H9 (cell line): ENCODE data around the gene TSPOAP1. TPM values are rescaled to one million over a fixed set of nuclear protein-coding genes. Genes with fewer than 3 reads are reported as not detected.

ENCODE experiments used
- DNase-seq: peaks from one replicate; pipeline ENCODE4 v3.0.0-alpha.2; 2017
- H2AFZ ChIP-seq: one replicate; pipeline ENCODE4 v1.6.1; 2013; ENCODE audit warnings: mild to moderate bottlenecking, low read length, control low read depth, moderate library complexity
- H2AK5ac ChIP-seq: 2 replicates; pipeline ENCODE4 v1.6.1; 2013; ENCODE audit warnings: low read length, control low read depth, mixed read lengths; ENCODE audit not compliant: insufficient read length
- H2BK120ac ChIP-seq: one replicate; pipeline ENCODE4 v1.6.1; 2013; ENCODE audit warnings: low read depth, mild to moderate bottlenecking, low read length, control low read depth, inconsistent platforms; ENCODE audit not compliant: poor library complexity, severe bottlenecking
- H2BK12ac ChIP-seq: 2 replicates; pipeline ENCODE4 v1.6.1; 2013; ENCODE audit warnings: low read length, control low read depth, mixed read lengths, low read depth; ENCODE audit not compliant: insufficient read length
- H2BK15ac ChIP-seq: 2 replicates; pipeline ENCODE4 v1.6.1; 2013; ENCODE audit warnings: low read depth, low read length, control low read depth
- H2BK20ac ChIP-seq: one replicate; pipeline ENCODE4 v1.6.1; 2013; ENCODE audit warnings: low read depth, mild to moderate bottlenecking, low read length, control low read depth, inconsistent platforms; ENCODE audit not compliant: poor library complexity, severe bottlenecking
- H2BK5ac ChIP-seq: 2 replicates; pipeline ENCODE4 v1.6.1; 2013; ENCODE audit warnings: low read length, control low read depth, mixed read lengths; ENCODE audit not compliant: insufficient read length
- H3K14ac ChIP-seq: 2 replicates; pipeline ENCODE4 v1.6.1; 2013; ENCODE audit warnings: low read length, control low read depth; ENCODE audit not compliant: insufficient read depth
- H3K18ac ChIP-seq: 2 replicates; pipeline ENCODE4 v1.6.1; 2013; ENCODE audit warnings: low read depth, mild to moderate bottlenecking, mixed read lengths, low read length, control low read depth; ENCODE audit not compliant: insufficient read length
- H3K23ac ChIP-seq: 2 replicates; pipeline ENCODE4 v1.6.1; 2013; ENCODE audit warnings: low read length, control low read depth, mixed read lengths, low read depth; ENCODE audit not compliant: insufficient read length
- H3K23me2 ChIP-seq: 2 replicates; pipeline ENCODE4 v1.6.1; 2013; ENCODE audit warnings: low read depth, mild to moderate bottlenecking, mixed read lengths, low read length, control low read depth; ENCODE audit not compliant: insufficient read length, poor library complexity, severe bottlenecking
- H3K27ac ChIP-seq: 2 replicates; pipeline ENCODE4 v1.5.1; 2013; ENCODE audit warnings: low read length, control low read depth, mixed read lengths, low read depth; ENCODE audit not compliant: insufficient read length
- H3K27me3 ChIP-seq: 2 replicates; pipeline ENCODE4 v1.6.1; 2013; ENCODE audit warnings: low read length, control low read depth, inconsistent platforms; ENCODE audit not compliant: insufficient read depth
- H3K4ac ChIP-seq: 2 replicates; pipeline ENCODE4 v1.6.1; 2013; ENCODE audit warnings: low read depth, mild to moderate bottlenecking, control low read depth, inconsistent platforms, low read length, moderate library complexity
- H3K4me1 ChIP-seq: 2 replicates; pipeline ENCODE4 v1.6.1; 2013; ENCODE audit warnings: low read length, control low read depth, inconsistent platforms; ENCODE audit not compliant: insufficient read depth
- H3K4me2 ChIP-seq: 2 replicates; pipeline ENCODE4 v1.6.1; 2013; ENCODE audit warnings: low read length, control low read depth, mixed read lengths; ENCODE audit not compliant: insufficient read length, insufficient read depth
- H3K56ac ChIP-seq: 2 replicates; pipeline ENCODE4 v1.6.1; 2013; ENCODE audit warnings: low read depth, mild to moderate bottlenecking, mixed read lengths, low read length, control low read depth; ENCODE audit not compliant: insufficient read length
- H3K79me1 ChIP-seq: 2 replicates; pipeline ENCODE4 v1.6.1; 2013; ENCODE audit warnings: low read depth, mild to moderate bottlenecking, moderate library complexity, low read length, control low read depth, inconsistent platforms; ENCODE audit not compliant: insufficient read depth, poor library complexity, severe bottlenecking
- H3K79me2 ChIP-seq: 2 replicates; pipeline ENCODE4 v1.6.1; 2013; ENCODE audit warnings: low read length, control low read depth, inconsistent platforms; ENCODE audit not compliant: insufficient read depth
- H3K9ac ChIP-seq: 2 replicates; pipeline ENCODE4 v1.6.1; 2013; ENCODE audit warnings: low read length, control low read depth, mixed read lengths; ENCODE audit not compliant: insufficient read length; ENCODE audit errors: extremely low read depth
- H3K9me3 ChIP-seq: one replicate; pipeline ENCODE4 v1.6.1; 2013; ENCODE audit warnings: low read depth, low read length, inconsistent platforms; ENCODE audit not compliant: control insufficient read depth
- H3T11ph ChIP-seq: one replicate; pipeline ENCODE4 v1.6.1; 2013; ENCODE audit warnings: mild to moderate bottlenecking, low read length, control low read depth, inconsistent platforms
- H4K20me1 ChIP-seq: one replicate; pipeline ENCODE4 v1.6.1; 2013; ENCODE audit not compliant: control insufficient read depth, insufficient read length, insufficient read depth
- H4K5ac ChIP-seq: 2 replicates; pipeline ENCODE4 v1.6.1; 2013; ENCODE audit warnings: low read depth, mild to moderate bottlenecking, mixed read lengths, low read length, control low read depth; ENCODE audit not compliant: insufficient read length
- H4K8ac ChIP-seq: replicated peaks from 2 replicates; pipeline ENCODE4 v1.6.1; 2013; ENCODE audit warnings: low read length, control low read depth, mixed read lengths, low read depth; ENCODE audit not compliant: insufficient read length
- H4K91ac ChIP-seq: 2 replicates; pipeline ENCODE4 v1.6.1; 2013; ENCODE audit warnings: low read depth, mild to moderate bottlenecking, moderate library complexity, mixed read lengths, low read length, control low read depth; ENCODE audit not compliant: insufficient read length
- H3K27ac Mint-ChIP-seq, 3 experiments: 2 replicates in 2 of 3; 3 replicates in 1 of 3; pipeline ENCODE4 v1.8.0; 2020 to 2021; ENCODE audit warnings: mixed read lengths in 3 of 3, mild to moderate bottlenecking in 1 of 3, moderate library complexity in 1 of 3
- H3K27me3 Mint-ChIP-seq: 2 replicates; pipeline ENCODE4 v1.8.0; 2021; ENCODE audit warnings: low read depth, mild to moderate bottlenecking, moderate library complexity, mixed read lengths
- H3K36me3 Mint-ChIP-seq, 3 experiments: 2 replicates in 2 of 3; 3 replicates in 1 of 3; pipeline ENCODE4 v1.8.0; 2020 to 2021; ENCODE audit warnings: low read depth in 3 of 3, mixed read lengths in 3 of 3; ENCODE audit not compliant: insufficient read depth in 1 of 3
- H3K4me1 Mint-ChIP-seq, 2 experiments: 2 replicates each; pipeline ENCODE4 v1.8.0; 2020; ENCODE audit warnings: mixed read lengths in 2 of 2
- H3K4me3 Mint-ChIP-seq, 2 experiments: 2 replicates in 1 of 2; 3 replicates in 1 of 2; pipeline ENCODE4 v1.8.0; 2020 to 2021; ENCODE audit warnings: mild to moderate bottlenecking in 2 of 2, mixed read lengths in 2 of 2, moderate library complexity in 1 of 2
- H3K9me3 Mint-ChIP-seq, 2 experiments: 2 replicates in 1 of 2; 3 replicates in 1 of 2; pipeline ENCODE4 v1.8.0; 2020; ENCODE audit warnings: mild to moderate bottlenecking in 2 of 2, mixed read lengths in 2 of 2, moderate library complexity in 1 of 2
- CTCF ChIP-seq: fragments of 200-600 bp; sonication (generic); conservative IDR thresholded peaks from 3 replicates; pipeline ENCODE4 v1.8.0; 2021; ENCODE audit warnings: antibody characterized with exemption, mild to moderate bottlenecking
- WGBS: extraction: QIAGEN DNeasy Blood & Tissue Kit; methylation state at CpG from one replicate; pipeline ENCODE4 v1.1.7; 2013; ENCODE audit warnings: missing lambda C conversion rate, low lambda C conversion rate, mixed read lengths; ENCODE audit not compliant: insufficient read length; ENCODE audit errors: extremely low coverage; 5-methylcytosine and 5-hydroxymethylcytosine counted together
- total RNA-seq: library from RNA; stranded (reverse); gene quantifications from 2 replicates; pipeline ENCODE4 v1.2.1, GENCODE V29; 2021

TSPOAP1 gene
- total RNA-seq, 1 experiment from 2014 or later: 17.3 TPM

GRCh38 chr17:58300336-58300735, 28.3 kb downstream of the TSPOAP1 start:
- Histone ChIP-seq H3K23ac (no peak overlapping the region), H4K5ac (no peak overlapping the region), H3K4ac (no peak overlapping the region), H2BK12ac (no peak overlapping the region), H3K56ac (no peak overlapping the region), H3K9me3 (no peaks in the 10 kb centered on the region), H3K79me2 (no peaks in the 10 kb centered on the region), H3K9ac (no peak overlapping the region), H4K91ac (no peak overlapping the region), H2AFZ (no peak overlapping the region), H3K79me1 (no peaks in the 10 kb centered on the region), H3T11ph (no peak overlapping the region), H3K14ac (no peak overlapping the region), H3K4me2 (no peak overlapping the region), H2AK5ac (no peak overlapping the region), H2BK15ac (no peak overlapping the region), H3K23me2 (no peaks in the 10 kb centered on the region), H2BK20ac (no peak overlapping the region), H3K27me3 (no peaks in the 10 kb centered on the region), H3K18ac (no peak overlapping the region), H4K20me1 (no peaks in the 10 kb centered on the region), H2BK120ac (no peak overlapping the region), H2BK5ac (no peak overlapping the region), H4K8ac (no peak overlapping the region), H3K4me1 (no peaks in the 10 kb centered on the region), H3K27ac (no peak overlapping the region)
- peaks cover 5% of the 10 kb centered on the region for H3K27me3 Mint-ChIP-seq
- WGBS: no CpG with 5 or more reads among the region's 6 CpGs
- H3K4me1 Mint-ChIP-seq: peaks cover 5 to 25% of the 10 kb centered on the region in 2 experiments
- H3K9me3 Mint-ChIP-seq: no peaks in the 10 kb centered on the region
- H3K4me3 Mint-ChIP-seq: no peak overlapping the region
- no peak for DNase-seq
- H3K36me3 Mint-ChIP-seq: no peaks in the 10 kb centered on the region
- no peak for TF ChIP-seq CTCF
- no peak overlapping the region for H3K27ac Mint-ChIP-seq
